ENCODE data around the gene TCF7L2.

Gene TCF7L2

DNA sequence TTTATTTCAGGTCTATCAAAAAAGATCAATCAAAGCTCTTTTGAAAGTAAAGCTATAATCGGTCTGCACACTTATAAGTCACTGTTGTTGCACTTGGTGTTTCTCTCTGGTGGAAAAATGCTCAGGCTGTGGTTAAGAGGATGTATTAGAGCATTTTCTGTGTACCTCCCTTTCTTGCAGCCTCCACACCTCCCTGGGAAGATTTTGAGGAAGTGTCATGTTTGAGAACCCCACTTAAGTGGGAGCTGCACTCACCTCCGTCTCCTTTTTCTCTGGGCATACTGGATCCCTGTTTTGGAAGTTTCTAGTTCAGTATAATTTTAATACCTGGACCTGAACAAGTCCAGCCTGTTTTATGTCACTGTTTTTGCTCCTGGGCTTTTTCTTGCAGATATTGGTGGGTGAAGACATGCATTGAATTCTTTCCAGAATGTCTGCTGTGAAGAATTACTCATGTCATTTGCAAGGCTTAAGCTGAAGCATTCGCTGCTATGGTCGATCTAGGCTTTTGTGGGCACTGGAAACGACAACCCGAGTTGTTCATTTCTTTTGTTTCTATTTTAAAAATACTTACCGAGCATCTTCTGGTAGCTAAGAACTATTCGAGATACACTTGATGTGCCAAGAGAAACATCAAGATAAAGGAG lies 36.6 kb downstream of the TCF7L2 start:
- TF ChIP-seq CTCF (IDR thresholded peaks at IDR 0.05; ENCODE audit: insufficient read depth, missing control alignments): no peak
- DNase-seq (ENCODE audit: insufficient read length, low spot score): no peak

DNA sequence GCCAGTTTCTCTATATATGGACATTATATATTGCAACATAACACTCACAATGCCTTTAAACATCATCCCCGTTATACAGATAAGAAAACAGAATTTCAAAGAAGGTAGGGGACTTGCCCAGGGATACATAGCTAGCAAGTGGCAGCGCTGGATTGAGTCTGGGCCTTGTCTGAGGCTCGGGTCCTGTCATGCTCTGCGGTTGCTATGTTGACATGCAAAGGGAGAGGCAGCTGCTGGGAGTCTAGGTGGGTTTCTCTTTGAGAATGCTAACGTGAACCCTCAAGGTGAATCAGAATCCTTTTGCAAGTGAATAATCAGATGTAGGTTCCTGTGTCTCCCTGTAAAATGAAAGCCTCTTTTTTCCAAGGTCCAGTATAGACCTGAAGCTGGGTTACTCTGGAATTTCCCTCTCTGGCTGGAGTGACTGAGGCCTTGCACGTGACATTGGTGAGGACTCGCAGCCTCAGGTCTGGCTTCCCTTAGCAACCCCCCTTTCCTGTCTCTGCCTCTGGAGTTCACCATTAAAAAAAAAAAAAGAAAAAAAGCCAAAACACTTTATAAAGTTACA lies 38.9 kb downstream of the TCF7L2 start:
- no peak for FAIRE-seq
- no peak for DNase-seq (ENCODE audit: insufficient read length, low spot score)
- no peak for TF ChIP-seq CTCF (IDR thresholded peaks at IDR 0.05; ENCODE audit: insufficient read depth, missing control alignments)

More for the DNA sequence above, 36.6 kb downstream of the TCF7L2 start:
- FAIRE-seq: no peak

GRCh38 chr10:112989826-112990225 lies 39.8 kb downstream of the TCF7L2 start:
- DNase-seq (ENCODE audit: insufficient read length, low spot score) (no peak), FAIRE-seq (no peak)
- TF ChIP-seq CTCF (IDR thresholded peaks at IDR 0.05; ENCODE audit: insufficient read depth, missing control alignments): no peak

DNA sequence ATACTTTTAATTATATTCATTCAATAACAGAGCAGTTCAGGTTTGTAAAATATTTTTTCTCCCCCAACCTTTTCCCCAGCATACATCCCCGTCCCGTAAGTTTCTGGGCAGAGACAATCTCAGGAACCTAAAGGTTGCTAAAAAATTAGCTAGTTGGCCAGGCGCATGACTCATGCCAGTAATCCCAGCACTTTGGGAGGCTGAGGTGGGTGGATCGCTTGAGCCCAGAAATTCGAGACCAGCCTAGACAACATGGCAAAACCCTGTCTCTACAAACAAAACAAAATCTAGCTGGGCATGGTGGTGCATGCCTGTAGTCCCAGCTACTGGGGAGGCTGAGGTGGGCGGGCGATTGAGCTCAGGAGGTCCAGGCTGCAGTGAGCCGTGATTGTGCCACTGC lies 40.2 kb downstream of the TCF7L2 start:
- DNase-seq (ENCODE audit: insufficient read length, low spot score): no peak
- no peak for FAIRE-seq
- TF ChIP-seq CTCF (IDR thresholded peaks at IDR 0.05; ENCODE audit: insufficient read depth, missing control alignments): no peak

DNA sequence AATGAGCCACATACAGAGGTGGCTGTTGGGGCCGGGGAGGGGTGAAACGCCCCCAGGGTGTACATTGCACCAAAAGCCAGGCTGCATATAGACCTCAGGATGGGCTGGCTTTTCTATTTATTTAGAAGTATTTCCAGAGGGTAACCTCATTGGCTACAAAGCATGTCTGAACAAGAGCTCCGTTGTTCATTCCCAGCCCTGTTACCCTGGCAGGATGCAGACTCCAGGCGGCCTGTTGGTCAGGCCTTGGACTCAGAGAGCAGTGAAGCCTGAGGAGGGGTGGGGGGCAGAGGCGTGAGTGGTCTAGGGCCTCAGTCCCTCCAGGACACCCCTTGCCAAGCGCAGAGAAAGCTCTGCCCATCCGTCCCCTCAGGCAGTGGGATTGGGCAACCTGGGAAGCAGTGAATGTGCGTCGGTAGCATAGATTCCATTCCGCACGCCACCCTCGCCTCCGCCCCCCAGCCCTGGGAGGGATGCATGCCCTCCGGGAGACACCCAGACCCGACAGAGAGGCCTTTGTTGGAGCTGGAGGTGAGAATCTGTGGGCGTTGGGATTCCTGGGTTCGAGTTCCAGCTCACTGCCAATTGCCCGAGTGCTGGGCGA lies 41.9 kb downstream of the TCF7L2 start:
- FAIRE-seq: no peak
- no peak for TF ChIP-seq CTCF (IDR thresholded peaks at IDR 0.05; ENCODE audit: insufficient read depth, missing control alignments)
- DNase-seq (ENCODE audit: insufficient read length, low spot score): no peak

GRCh38 chr10:112996462-112996861 lies 46.4 kb downstream of the TCF7L2 start:
- no peak for FAIRE-seq
- DNase-seq (ENCODE audit: insufficient read length, low spot score): no peak

More at GRCh38 chr10:112996462-112996861, 46.4 kb downstream of the TCF7L2 start:
- no peak for TF ChIP-seq CTCF (IDR thresholded peaks at IDR 0.05; ENCODE audit: insufficient read depth, missing control alignments)
